Adrenal gland (tissue), 12 donors: ENCODE results near the gene CDHR3. TPM values are rescaled to one million over a fixed set of nuclear protein-coding genes. Genes with fewer than 3 reads are reported as not detected.

Source experiments
- DNase-seq, 7 donors: peaks; one replicate each; pipeline ENCODE4 v3.0.0-alpha.2; 2019 to 2020
- H3K27ac ChIP-seq, 5 donors: fragments of 200-600 bp; sonication (generic) in 4 of 5; 1 replicate in 3 of 5; 2 replicates in 2 of 5; pipeline versions ENCODE4 v1.5.1 to v1.8.0; 2016 to 2020; ENCODE audit warnings: mild to moderate bottlenecking in 1 of 5
- H3K27me3 ChIP-seq: fragments of 200-600 bp; 2 replicates; pipeline ENCODE4 v1.8.0; 2021
- H3K36me3 ChIP-seq, 2 donors: fragments of 200-600 bp; replicated peaks in 1 of 2; 1 replicate in 1 of 2; 2 replicates in 1 of 2; pipeline versions ENCODE4 v1.5.1 to v1.8.0; 2018 to 2022
- H3K4me1 ChIP-seq, 2 donors: fragments of 200-600 bp; replicated peaks in 1 of 2; 1 replicate in 1 of 2; 2 replicates in 1 of 2; pipeline versions ENCODE4 v1.5.1 to v1.8.0; 2018 to 2021
- H3K4me3 ChIP-seq, 4 donors: fragments of 200-600 bp; sonication (generic) in 3 of 4; one replicate each; pipeline ENCODE4 v1.5.1; 2016 to 2018
- H3K9me3 ChIP-seq, 3 donors: fragments of 200-600 bp; sonication (generic) in 1 of 3; replicated peaks in 1 of 3; 1 replicate in 2 of 3; 2 replicates in 1 of 3; pipeline versions ENCODE4 v1.5.1 to v1.8.0; 2016 to 2021
- POLR2A ChIP-seq, 2 donors: fragments of 450-650 bp; IDR thresholded peaks; one replicate each; pipeline ENCODE4 v1.6.1; 2017; ENCODE audit warnings: antibody characterized with exemption in 2 of 2, mild to moderate bottlenecking in 2 of 2, moderate library complexity in 1 of 2
- WGBS, 4 donors: extraction: QIAGEN DNeasy Blood & Tissue Kit in 2 of 4; methylation state at CpG; one replicate each; pipeline versions ENCODE4 v1.1.5 to v1.1.7; 2013 to 2017; 5-methylcytosine and 5-hydroxymethylcytosine counted together
- intact Hi-C, 2 donors: fragments of 100-400 bp; cut with DNase I; formaldehyde crosslinking; loops; one replicate each; pipeline versions ENCODE4 v1.14.1 to v1.15.0; 2022 to 2023
- polyA plus RNA-seq, 3 donors: library from polyadenylated mRNA; stranded (reverse); fragments of 200-250 nt in 2 of 3; fragments of 350-450 nt in 1 of 3; fragmentation: Illumina TruSeq in 1 of 3; extraction: RNeasy Lipid Tissue Mini Kit (QIAGEN cat#74804) in 1 of 3; gene quantifications; one replicate each; pipeline ENCODE4 v1.2.3, GENCODE V29; 2013 to 2014
- total RNA-seq, 9 donors: library from RNA; depleted of rRNA in 4 of 9; stranded (reverse); fragments of >200 nt in 4 of 9; fragments of 120-200 nt in 1 of 9; fragmentation: NEBNext Ultra II Directional in 1 of 9; extraction: Animal tissue kit (Norgen Biotek cat#: 25700) in 1 of 9; gene quantifications; one replicate each; pipeline versions ENCODE4 v1.1.0 to v1.2.4, GENCODE V29; 2013 to 2023
- TF ChIP-seq, protein P1 (sequence below), 6 experiments: fragments of 450-650 bp in 4 of 6; fragments of 200-600 bp in 2 of 6; sonication (generic) in 1 of 6; IDR thresholded peaks; 1 replicate in 5 of 6; 2 replicates in 1 of 6; pipeline versions ENCODE4 v1.5.1 to v1.8.0; 2016 to 2021; ENCODE audit warnings: antibody characterized with exemption in 6 of 6, mild to moderate bottlenecking in 2 of 6, moderate library complexity in 1 of 6
- donor health status: healthy with polysubstance abuse.
- donor health status: Bipolar disorder and iron deficiency.
- donor health status: DM: yes; HTN: yes; CAD: no.
- donor health status: DM: no; HTN: no; CAD: no.
- donor health status: DM: no; HTN: no; CAD: no.
- donor health status: DM: yes; HTN: yes; CAD: no.

Gene CDHR3
- total and polyA plus RNA-seq, 12 donors, result 0.66 to 5.0 (median 2.3) TPM

DNA sequence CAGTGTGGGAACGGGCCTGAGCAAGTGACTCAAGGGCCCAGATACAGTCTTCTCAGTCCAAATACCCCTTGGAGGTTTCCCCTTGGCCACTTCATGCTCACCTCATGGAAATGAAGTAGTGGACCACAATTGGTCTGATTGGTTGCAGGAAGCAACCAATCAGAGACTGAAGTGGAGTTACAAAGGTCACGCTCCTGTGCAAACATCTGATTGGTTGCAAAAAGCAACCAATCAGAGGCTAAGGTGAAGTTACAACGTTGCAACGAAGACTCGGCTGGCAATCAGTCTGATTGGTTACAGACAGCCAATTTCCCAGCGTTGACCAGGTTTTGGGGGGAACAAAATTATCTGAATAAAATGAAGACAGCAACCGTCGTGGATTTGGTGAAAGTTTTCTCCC lies 72.5 kb downstream of the CDHR3 start:
- intact Hi-C loops, result no loop called here
- Histone ChIP-seq H3K27ac (no peak overlapping the region), H3K36me3 (no peaks in the 10 kb centered on the region)

DNA sequence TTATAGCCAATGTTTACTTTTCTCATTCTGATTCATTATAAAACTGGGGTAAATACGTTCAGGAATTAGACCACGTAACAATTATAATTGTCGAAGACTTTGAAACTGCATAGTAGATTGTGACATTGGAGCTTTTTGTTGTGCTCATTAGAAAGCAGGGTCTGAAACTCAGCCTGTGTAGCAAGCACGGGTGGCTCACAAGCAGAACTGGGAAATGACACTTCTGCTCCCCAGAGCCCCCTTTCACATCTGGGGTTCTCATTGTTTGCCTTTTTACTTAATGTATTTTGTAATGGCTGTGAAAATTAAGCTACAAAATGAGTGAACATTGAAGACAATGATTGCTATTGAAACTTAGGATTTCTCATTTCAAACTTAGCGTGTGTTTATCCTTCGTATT lies 72.9 kb downstream of the CDHR3 start:
- Histone ChIP-seq H3K4me3 (no peak overlapping the region), H3K27me3 (no peaks in the 10 kb centered on the region), H3K4me1 (no peaks in the 10 kb centered on the region), H3K36me3 (no peaks in the 10 kb centered on the region), H3K27ac (no peak overlapping the region), H3K9me3 (no peaks in the 10 kb centered on the region)
- DNase-seq, result no peak
- intact Hi-C loops, result no loop called here
- WGBS, 4 donors, result 71 to 94% (median 86%) methylated on average over 6 of the region's 6 CpGs
- TF ChIP-seq POLR2A (IDR thresholded peaks at IDR 0.05), result no peak
- TF ChIP-seq, protein P1, sequence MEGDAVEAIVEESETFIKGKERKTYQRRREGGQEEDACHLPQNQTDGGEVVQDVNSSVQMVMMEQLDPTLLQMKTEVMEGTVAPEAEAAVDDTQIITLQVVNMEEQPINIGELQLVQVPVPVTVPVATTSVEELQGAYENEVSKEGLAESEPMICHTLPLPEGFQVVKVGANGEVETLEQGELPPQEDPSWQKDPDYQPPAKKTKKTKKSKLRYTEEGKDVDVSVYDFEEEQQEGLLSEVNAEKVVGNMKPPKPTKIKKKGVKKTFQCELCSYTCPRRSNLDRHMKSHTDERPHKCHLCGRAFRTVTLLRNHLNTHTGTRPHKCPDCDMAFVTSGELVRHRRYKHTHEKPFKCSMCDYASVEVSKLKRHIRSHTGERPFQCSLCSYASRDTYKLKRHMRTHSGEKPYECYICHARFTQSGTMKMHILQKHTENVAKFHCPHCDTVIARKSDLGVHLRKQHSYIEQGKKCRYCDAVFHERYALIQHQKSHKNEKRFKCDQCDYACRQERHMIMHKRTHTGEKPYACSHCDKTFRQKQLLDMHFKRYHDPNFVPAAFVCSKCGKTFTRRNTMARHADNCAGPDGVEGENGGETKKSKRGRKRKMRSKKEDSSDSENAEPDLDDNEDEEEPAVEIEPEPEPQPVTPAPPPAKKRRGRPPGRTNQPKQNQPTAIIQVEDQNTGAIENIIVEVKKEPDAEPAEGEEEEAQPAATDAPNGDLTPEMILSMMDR (IDR thresholded peaks at IDR 0.05), result no peak

More for the DNA sequence above, 72.5 kb downstream of the CDHR3 start:
- no peaks in the 10 kb centered on the region for H3K27me3 ChIP-seq
- DNase-seq, result no peak
- H3K4me1 ChIP-seq, result no peaks in the 10 kb centered on the region
- 91 to 95% (median 94%) methylated on average over 8 of the region's 8 CpGs for WGBS, 4 donors
- H3K9me3 ChIP-seq, result no peaks in the 10 kb centered on the region
- no peak overlapping the region for H3K4me3 ChIP-seq
- no peak for TF ChIP-seq POLR2A (IDR thresholded peaks at IDR 0.05)
- TF ChIP-seq, protein P1 (IDR thresholded peaks at IDR 0.05), result no peak

DNA sequence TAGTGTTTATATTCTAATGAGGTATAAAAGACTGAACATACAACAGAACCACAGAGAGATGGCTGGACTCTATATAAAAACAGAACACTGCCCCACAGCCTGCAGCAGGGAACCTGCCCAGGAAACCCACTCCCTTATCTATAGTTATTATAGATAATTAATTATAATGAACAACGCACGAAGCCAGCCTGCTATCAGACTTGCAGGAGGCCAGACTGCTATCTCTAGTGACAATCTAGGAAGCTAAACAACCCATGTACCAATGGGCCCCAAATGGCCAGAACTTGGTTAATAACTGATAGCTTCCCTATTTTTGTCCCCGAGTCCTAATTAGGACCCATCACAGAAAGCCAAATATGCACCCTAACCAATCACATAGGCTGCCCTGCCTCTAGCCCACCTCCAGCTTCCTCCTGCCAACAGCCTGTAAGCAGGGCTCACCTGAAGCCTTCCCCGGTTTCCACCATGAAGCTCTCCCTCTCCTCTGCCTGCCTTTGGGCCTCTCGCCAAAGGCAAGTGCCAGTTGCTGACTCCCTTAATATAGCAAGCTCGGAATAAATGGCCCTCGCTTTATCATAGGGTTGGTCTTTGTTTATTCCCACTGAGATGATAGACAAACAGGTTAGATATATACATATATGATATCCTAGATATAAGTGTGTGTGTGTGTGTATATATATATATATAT lies 74.6 kb downstream of the CDHR3 start:
- Histone ChIP-seq H3K9me3 (no peaks in the 10 kb centered on the region), H3K27me3 (no peaks in the 10 kb centered on the region), H3K36me3 (no peaks in the 10 kb centered on the region), H3K27ac (no peak overlapping the region), H3K4me1 (peaks cover 4 to 5% of the 10 kb centered on the region in 2 donors), H3K4me3 (no peak overlapping the region)
- no peak for TF ChIP-seq POLR2A (IDR thresholded peaks at IDR 0.05)
- TF ChIP-seq, protein P1 (IDR thresholded peaks at IDR 0.05), result no peak
- intact Hi-C loops, result no loop called here
- no peak for DNase-seq
- WGBS, 4 donors, result 72 to 86% (median 85%) methylated on average over 7 of the region's 7 CpGs

DNA sequence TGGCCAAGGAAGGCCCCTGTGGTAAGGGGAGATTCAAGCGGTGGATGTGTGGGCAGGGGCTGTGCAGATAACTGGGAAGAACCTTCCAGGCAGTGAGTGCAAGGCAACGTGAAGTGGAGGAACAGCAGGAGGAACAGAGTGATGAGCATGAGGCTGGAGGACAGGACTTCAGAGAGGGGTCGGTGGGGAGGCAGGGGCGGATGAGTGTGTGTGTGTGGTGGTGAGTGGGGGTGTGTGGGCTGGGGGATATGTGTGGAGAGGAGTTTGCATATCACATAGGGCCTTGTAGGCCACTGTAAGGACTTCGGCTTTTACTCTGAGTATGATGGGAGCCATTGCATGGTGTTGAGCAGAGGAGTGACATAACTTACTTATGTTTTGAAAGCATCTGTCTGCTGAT lies 75.2 kb downstream of the CDHR3 start:
- intact Hi-C loops, result no loop called here
- DNase-seq, result no peak
- H3K36me3 ChIP-seq, result no peaks in the 10 kb centered on the region
- H3K27ac ChIP-seq, result no peak overlapping the region
- no peaks in the 10 kb centered on the region for H3K27me3 ChIP-seq
- no peaks in the 10 kb centered on the region for H3K9me3 ChIP-seq
- H3K4me3 ChIP-seq, result no peak overlapping the region
- 92 to 95% (median 93%) methylated on average over 5 of the region's 5 CpGs for WGBS, 4 donors
- peaks cover 4 to 7% of the 10 kb centered on the region in 2 donors for H3K4me1 ChIP-seq
- TF ChIP-seq, protein P1 (IDR thresholded peaks at IDR 0.05), result no peak
- no peak for TF ChIP-seq POLR2A (IDR thresholded peaks at IDR 0.05)
